KOPT-K1 (cell line): Measurements from ENCODE around the gene LCN15.

Source experiments
- H3K27ac ChIP-seq: fragments of 200-600 bp; sonication (generic); 2 replicates; pipeline ENCODE4 v1.5.1; 2016; ENCODE audit warnings: antibody characterized with exemption, mild to moderate bottlenecking, low read depth, low read length; ENCODE audit not compliant: poor library complexity, severe bottlenecking
- H3K36me3 ChIP-seq: fragments of 200-600 bp; sonication (generic); 2 replicates; pipeline ENCODE4 v1.5.1; 2017; ENCODE audit warnings: antibody characterized with exemption, mild to moderate bottlenecking, low read length, moderate library complexity; ENCODE audit not compliant: insufficient read depth
- H3K9me3 ChIP-seq: fragments of 200-600 bp; sonication (generic); 2 replicates; pipeline ENCODE4 v1.5.1; 2017; ENCODE audit warnings: antibody characterized with exemption, low read length, mild to moderate bottlenecking; ENCODE audit not compliant: insufficient read depth, poor library complexity, severe bottlenecking

The LCN15 gene

DNA sequence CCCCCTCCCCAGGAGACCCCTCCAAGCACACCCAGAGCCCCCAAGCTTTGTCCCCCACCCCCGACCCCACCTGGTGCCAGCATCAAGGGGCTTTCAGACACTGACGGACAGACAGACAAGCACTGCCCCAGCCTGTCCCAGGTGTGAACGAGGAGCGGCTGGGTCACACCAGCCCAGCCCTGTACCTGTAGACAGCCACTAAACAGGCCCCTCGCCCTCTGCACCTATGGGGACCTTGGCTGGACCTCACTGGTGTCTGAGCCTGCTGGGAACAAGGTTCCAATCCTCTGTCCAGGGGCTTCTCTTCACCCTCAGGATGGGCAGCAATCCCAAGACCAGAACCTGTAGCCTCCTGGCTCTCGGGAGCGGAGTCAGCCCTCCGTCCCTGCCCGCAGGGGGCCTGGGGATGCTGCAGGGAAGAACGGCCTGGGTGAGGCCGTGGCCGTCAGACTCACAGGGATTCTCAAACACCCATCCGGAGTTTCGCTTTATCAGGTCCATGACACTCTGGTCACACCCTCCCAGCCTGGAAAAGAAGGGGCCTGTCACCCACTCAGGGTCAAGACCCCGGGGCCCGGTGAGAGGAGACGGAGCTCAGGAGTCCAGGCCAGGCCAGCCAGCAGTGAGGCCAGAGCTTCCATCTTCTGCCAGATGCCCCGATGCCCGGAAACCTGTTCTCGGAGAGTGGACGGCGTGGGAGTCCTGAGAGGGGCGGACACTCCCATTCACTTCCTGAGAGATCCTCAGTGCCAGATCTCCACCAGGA is 18.7 kb downstream of the LCN15 start:
- no peaks in the 10 kb centered on the region for H3K9me3 ChIP-seq
- H3K27ac ChIP-seq: no peak overlapping the region
- H3K36me3 ChIP-seq: no peaks in the 10 kb centered on the region

DNA sequence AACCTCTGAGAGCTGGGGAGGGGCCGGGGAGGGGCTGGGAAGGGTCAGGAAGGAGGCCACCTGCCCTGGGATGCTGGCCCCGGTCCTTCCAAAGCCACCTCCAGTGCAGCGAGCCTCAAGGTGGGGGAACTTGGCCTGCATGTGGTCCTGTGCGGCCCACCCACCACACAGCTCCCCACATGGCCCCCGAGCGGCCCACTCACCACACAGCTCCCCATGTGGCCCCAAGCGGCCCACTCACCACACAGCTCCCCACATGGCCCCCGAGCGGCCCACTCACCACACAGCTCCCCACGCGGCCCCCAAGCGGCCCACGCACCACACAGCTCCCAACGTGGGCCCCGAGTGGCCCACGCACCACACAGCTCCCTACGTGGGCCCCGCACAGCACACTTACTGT is 19.5 kb downstream of the LCN15 start:
- Histone ChIP-seq H3K27ac (no peak overlapping the region), H3K36me3 (no peaks in the 10 kb centered on the region), H3K9me3 (no peaks in the 10 kb centered on the region)

DNA sequence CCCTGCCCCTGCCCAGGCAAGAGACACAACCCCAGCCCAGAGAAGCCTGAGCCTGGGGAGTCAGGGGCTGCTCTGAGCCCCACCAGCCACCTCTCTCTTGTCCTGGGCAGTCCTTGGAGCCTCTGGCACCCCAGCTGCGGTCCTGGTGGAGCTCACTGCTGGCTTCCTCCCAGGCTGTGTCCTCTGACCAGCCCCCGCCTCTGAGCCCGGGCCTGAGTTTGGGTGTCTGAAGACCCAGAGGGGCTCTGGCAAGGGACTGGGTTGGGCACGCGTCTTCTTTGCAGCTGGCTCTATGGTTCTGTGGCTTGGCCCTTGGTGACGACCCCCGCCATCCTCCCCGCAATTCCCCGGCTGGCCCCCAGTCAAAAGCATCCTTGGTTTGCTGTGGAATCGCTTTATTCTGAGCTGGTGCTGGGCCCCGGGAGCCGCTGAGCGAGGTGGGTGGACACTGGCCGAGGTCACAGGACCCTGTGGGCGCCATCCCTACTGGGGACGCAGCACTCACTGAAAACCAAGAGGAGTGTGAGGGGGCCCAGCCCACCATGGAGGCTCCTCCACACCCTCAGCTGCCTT is 20.6 kb downstream of the LCN15 start:
- Histone ChIP-seq H3K9me3 (no peaks in the 10 kb centered on the region), H3K27ac (no peak overlapping the region), H3K36me3 (no peaks in the 10 kb centered on the region)

DNA sequence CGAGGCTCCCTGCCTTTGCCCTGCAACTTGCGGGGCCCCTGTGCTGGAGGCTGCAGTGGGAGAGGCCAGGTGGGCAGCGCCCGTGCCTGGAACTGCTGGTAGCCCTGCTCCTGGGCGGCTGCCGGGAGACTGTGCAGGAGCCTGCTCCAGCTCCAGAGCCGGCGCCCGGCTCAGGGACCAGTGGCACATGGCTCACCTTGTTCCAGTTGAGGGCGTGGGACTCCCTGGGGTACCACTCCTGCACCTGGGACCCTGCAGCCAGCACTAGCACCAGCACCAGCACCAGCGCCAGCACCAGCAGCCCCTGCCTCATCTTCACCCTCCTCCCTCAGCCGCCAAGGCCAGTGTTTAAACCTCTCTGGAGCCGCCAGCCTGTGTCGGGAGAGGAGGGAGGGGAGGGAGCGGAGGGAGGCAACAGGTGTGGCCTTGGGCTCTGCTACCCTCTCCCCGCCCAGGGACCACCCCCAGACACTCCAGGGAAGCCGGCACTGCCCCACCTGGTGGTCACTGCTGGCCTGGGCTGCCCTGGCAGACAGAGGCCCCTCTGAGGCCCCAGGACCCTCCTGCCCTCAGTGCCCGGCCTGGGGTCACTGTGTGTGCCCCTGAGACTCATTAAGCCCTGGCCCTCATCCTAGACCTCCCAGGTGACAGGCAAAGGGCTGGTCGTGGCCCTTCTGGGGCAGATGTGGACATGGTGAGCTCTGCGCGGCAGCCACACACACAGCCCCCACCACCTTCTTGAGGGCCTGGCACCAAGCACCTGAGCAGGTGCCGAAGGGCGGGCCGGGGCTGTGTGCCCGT is 21.5 kb downstream of the LCN15 start, which contains the start of gene LCN10:
Gene LCN10, minus strand, starts transcription at position 350 of the 801 bp plus-strand sequence. Its CDS starts 37 bp downstream, at position 313.
- H3K27ac ChIP-seq: no peak within 1 kb of the TSS
- no peaks in the 10 kb centered on the region for H3K9me3 ChIP-seq
- no peaks in the 10 kb centered on the region for H3K36me3 ChIP-seq

DNA sequence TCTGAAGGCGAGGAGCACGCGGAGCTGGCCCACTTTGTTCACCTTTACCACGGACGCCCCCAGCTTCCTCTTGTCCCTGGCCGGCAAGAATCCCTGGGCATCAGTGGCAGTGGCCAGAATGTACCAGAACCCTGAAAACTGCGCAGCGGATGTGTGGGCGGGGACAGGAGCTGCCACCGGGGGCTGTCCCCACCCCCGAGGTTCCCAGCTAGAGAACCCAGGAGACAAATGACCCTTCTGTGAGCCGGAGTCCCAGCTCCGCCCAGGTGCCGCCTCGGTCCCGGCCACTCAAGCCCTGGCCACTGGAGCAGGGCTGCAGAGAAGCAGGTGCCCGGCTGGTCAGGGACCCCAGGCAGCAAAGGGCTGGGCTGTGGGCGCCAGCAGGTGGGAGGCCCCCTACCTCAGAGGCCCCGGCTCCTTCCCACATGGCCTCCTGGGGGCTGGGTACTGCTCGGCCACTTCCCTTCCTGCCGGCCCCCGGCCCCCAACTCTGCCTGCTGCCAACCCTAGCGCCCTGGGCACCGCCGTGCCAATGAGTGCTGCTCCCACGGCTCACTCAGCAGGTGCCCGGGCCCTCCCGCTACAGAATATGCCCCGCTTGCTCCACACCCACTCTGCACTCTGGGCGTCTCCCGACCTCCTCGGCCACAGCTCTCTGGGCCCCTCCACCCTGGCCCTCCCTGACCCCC is 22.3 kb downstream of the LCN15 start:
- H3K36me3 ChIP-seq: no peaks in the 10 kb centered on the region
- H3K27ac ChIP-seq: no peak overlapping the region
- no peaks in the 10 kb centered on the region for H3K9me3 ChIP-seq

DNA sequence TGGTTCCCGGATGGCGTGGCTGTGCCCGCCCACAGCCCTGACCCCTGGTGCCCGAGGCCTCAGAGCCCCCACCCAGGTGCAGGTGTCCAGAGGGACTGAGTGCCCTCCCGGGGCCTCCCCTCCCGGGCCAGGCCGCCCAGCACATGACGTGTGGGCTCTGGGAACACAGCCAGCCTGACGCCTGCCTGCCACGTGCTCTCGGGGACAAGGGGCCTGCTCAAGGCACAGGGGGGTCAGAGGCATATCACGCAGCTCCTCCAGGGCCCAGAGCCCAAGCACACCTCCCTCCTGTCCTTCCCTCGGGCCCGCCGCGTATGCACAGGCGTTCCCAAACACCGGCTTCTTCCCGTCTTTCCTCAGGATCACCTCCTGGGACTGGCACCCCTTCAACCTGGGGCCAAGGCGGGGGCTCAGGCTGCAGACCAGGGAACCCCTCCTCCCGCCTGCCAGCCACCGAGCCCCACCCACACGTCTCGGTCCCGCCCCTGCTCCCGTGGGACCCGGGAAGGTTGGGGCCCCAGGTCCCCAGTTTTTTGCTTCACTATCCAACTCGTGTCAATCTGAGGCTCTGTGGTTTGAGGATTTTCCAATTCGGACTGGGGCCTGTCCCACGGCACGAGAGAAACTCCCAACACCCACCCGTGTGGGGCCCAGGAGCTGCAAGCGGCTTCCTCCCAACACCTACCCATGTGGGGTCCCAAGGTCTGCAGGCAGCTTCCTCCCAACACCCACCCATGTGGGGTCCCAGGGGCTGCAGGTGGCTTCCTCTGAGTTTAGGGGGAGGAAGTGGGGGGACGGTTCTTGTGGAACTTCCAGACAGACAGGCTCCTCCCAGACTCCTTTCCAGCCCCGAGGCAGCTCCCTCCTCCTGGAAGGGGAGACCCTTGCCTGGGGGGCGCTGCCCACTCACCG is 23.1 kb downstream of the LCN15 start:
- no peaks in the 10 kb centered on the region for H3K36me3 ChIP-seq
- H3K9me3 ChIP-seq: no peaks in the 10 kb centered on the region
- H3K27ac ChIP-seq: no peak overlapping the region

DNA sequence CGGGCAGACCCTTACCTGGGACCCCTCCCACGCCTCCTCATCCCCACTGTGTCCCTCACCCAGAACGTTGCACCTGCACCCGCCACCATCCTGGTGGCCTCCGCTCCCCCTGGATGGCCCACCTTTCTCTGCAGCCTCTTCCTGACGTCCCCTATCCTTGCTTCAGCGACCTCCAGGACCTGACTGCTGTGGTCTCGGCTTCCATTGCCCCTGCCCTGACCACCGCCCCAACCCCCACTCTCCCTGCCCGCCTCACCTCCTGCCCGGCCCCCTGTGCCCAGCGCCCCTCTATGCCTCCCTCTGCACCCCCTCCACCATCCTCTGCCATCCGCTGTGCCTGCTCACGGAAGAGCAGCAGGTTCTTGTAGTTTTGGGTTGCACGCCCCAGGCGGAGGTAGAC is 23.8 kb downstream of the LCN15 start:
- Histone ChIP-seq H3K9me3 (no peaks in the 10 kb centered on the region), H3K36me3 (no peaks in the 10 kb centered on the region), H3K27ac (no peak overlapping the region)

DNA sequence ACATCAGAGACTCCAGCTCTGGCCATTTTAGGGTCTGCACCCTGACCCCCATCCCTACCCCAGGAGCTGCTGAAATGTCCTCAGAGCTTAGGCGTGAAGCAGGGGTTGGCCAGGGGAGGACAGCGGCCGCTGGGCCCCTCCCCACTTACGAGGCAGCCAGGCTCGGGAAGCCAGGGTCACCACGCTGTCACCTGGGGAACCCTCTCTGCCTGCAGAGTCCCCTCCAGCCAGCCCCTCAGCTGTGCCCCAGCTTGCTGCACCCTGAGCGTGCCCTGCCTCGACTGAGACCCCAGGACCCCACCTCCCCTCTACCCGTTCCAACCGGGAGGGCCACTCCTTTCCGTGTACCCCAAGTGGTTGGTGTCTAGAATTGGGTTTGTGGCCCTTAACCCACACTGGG is 24.2 kb downstream of the LCN15 start:
- Histone ChIP-seq H3K36me3 (no peaks in the 10 kb centered on the region), H3K9me3 (no peaks in the 10 kb centered on the region), H3K27ac (no peak overlapping the region)

DNA sequence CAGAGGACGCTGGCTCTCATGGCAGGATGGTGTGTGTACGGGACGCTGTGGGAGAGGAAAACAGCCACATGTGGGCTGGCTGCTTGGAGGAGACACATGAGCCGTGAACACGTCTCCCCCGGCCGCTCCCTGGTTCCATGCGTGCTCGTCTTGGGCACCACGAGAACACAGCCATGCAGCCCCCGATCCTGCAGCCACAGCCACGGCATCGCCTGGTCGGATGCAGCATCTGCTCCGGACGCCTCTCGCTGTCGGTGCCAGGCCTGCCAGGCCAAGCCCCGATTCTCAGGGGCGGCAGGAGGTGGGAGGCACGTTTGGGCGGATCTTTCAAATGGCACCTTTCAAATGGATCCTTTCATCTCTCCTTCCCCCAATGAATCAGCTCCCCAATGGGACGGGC is 24.8 kb downstream of the LCN15 start:
- Histone ChIP-seq H3K9me3 (no peaks in the 10 kb centered on the region), H3K27ac (no peak overlapping the region), H3K36me3 (no peaks in the 10 kb centered on the region)

DNA sequence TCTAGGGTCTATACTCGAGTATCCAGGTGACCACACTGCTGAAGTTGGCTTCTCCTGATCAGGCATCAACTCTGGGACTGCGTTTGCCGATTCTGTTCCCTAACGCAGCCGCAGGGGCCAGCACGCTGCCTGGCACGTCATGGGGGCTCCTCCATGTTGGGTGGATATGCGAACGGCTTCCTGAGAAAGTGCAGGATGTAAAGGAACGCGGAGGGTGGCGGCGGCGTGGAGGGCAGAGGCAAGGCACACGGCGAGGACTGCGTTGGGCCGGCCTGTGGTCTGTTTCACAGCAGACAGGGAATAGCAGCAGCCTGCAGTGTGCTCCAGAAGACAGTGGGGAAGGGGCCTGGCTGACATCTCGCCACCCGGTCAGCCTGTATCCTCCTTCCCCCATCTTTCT is 25.4 kb downstream of the LCN15 start:
- no peak overlapping the region for H3K27ac ChIP-seq
- H3K36me3 ChIP-seq: no peaks in the 10 kb centered on the region
- no peaks in the 10 kb centered on the region for H3K9me3 ChIP-seq

DNA sequence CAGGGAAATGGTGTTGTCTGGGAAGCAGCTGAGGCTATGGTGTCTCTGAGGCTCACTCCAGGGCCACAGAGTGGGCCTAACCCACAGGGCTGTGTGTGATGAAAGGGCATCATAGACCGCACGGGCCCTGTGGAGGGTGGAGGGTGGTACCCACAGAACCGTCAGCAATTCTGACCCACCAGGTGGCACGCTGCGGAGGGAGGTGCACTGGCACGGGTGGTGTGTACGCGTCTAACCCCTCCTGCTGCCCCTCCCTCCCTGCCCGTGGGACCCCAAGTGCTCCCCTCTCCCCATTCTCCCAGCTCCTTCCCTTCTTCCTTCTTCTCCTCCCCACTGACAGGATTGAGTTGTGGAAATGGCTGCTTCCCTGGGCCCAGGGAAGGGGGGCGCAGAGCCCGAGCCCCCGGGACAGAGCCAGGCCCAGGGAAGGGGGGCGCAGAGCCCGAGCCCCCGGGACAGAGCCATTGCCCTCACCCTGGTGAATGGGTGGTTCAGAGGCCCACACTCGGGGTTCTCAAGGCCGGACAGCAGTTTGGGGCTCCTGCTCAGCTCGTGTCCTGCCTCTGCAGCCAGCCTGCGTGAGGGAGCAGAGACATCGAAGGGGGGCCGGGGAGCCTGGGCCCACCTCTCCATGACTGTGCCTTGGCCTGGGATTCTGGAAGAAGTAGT is 28.4 kb downstream of the LCN15 start:
- Histone ChIP-seq H3K9me3 (no peaks in the 10 kb centered on the region), H3K36me3 (no peaks in the 10 kb centered on the region), H3K27ac (no peak overlapping the region)

DNA sequence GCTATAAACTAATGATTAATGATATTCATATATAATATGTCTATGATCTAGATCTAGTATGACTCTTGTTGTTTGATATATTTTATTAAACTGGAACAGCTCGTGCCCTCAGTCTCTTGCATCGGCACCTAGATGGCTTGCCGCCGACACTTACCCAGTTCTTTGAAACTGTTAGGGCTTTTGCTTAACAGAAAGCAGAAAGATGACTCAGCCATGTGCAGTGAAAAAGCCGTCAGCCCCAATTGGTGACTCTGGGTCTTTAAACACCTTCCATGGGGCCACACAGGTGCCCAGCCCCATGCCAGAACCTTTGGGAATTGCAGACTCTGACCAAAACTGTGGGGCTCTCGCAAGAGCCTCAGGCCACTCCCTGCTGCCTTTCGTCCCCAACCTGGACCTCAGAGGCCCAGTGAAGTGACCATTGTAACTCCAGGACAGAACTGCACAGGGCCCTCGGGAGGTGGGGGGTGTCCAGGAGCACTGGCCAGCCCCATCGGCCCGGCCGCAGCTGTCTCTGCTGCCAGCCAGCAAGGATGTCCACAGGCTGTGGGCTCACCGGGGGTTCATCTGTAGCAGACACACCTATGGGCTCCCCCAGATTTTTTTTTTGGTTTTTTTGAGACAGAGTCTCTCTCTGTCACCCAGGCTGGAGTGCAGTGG is 29.4 kb downstream of the LCN15 start:
- Histone ChIP-seq H3K9me3 (no peaks in the 10 kb centered on the region), H3K27ac (no peak overlapping the region), H3K36me3 (no peaks in the 10 kb centered on the region)

DNA sequence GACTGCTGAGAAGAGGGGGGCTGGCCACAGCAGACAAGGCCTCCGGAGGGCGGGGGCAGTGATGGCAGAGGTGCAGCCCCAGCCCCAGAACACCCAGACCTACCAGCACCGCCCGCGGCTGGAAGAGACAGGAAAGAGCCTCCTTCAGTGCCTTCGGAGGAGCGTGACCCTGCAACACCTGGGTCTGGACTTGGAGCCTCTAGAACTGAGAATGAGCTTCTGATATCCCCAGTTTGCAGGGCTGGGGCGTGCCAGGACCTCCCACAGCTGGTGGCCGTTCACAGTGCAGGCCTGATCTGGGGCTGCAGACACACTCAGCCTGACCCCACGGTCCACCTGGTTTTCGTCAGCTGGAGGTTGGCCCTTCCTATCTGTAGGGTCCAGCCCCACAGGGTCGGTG is 30.7 kb downstream of the LCN15 start:
- H3K36me3 ChIP-seq: no peaks in the 10 kb centered on the region
- no peaks in the 10 kb centered on the region for H3K9me3 ChIP-seq
- H3K27ac ChIP-seq: peak overlapping the region; percentile 18
